ENCODE data around the gene PCSK1. TPM values are rescaled to one million over a fixed set of nuclear protein-coding genes. Genes with fewer than 3 reads are reported as not detected.
A peak's percentile ranks its signal among the peaks of the same experiment; 100 is the strongest.
"Not testable (repeated sequence)": the region's sequence is repeated elsewhere in the genome, so short reads cannot be mapped to it uniquely, and the experiment has no call there.

Gene PCSK1
- total and polyA plus RNA-seq, 7 donors = 0.11 to 0.64 (median 0.17) TPM

DNA sequence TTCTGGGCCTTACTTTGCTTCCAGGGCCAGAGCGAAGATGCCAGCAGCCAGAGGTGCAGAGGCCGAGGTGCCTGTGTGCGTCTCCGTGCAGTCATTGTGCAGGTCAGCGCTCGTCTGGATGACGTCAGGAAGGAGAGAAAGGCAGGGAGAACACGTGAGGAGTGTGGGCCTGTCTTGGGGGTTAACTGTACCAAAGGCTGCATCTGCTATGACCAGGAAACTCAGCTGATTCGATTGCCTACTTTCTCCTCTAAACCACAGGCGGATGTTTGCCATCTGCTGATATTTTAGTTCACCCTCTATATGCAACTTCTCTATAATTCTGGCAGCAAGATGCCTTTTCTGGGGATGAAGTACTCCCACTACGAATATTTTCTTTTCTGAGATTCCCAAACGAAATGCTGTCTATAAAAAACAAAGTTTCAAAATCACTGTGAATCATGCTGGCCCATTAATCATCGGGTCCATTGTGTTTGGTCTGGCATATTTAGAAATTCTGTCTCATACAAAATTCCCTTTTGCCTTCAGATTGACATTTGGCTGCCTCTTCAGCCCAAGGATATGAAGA lies 24.8 kb downstream of the PCSK1 start:
- DNase-seq (no peak), ATAC-seq (peak in 1 of 4 donors; percentile 10)
- Histone ChIP-seq H3K9me3 (no peaks in the 10 kb centered on the region), H3K27ac (no peak overlapping the region), H3K36me3 (ENCODE audit: insufficient read depth in 1 of 2, low read depth in 1 of 2) (no peaks in the 10 kb centered on the region), H3K4me3 (no peak overlapping the region), H3K27me3 (ENCODE audit: insufficient read depth in 3 of 3, low read length in 2 of 3) (no peaks in the 10 kb centered on the region), H3K4me1 (no peaks in the 10 kb centered on the region)
- TF ChIP-seq, protein P1, sequence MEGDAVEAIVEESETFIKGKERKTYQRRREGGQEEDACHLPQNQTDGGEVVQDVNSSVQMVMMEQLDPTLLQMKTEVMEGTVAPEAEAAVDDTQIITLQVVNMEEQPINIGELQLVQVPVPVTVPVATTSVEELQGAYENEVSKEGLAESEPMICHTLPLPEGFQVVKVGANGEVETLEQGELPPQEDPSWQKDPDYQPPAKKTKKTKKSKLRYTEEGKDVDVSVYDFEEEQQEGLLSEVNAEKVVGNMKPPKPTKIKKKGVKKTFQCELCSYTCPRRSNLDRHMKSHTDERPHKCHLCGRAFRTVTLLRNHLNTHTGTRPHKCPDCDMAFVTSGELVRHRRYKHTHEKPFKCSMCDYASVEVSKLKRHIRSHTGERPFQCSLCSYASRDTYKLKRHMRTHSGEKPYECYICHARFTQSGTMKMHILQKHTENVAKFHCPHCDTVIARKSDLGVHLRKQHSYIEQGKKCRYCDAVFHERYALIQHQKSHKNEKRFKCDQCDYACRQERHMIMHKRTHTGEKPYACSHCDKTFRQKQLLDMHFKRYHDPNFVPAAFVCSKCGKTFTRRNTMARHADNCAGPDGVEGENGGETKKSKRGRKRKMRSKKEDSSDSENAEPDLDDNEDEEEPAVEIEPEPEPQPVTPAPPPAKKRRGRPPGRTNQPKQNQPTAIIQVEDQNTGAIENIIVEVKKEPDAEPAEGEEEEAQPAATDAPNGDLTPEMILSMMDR (IDR thresholded peaks at IDR 0.05) = no peak
- intact Hi-C loops (cut with DNase I) = no loop called here
- 67 to 74% (median 71%) methylated on average over 13 of the region's 13 CpGs for WGBS, 3 donors

DNA sequence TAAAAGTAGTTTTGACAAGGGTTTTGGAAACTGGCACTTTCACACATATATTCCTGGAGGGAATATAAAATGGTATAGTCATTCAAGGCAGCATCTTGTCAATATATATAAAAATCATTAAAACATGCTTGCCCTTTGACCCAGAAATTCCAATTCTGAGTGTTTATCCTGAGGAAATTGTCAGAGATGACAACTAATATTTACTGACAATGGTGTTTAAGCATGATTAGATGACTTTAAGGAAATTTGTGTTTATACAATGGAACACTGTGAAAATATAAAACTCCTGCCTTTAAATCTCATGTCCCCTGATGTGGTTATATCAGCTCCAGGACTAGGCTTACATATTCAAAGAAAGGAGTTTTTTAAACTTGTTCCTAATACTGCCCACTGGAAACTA lies 25.6 kb downstream of the PCSK1 start:
- Histone ChIP-seq H3K27ac (no peak overlapping the region), H3K4me1 (no peaks in the 10 kb centered on the region), H3K27me3 (ENCODE audit: insufficient read depth in 3 of 3, low read length in 2 of 3) (no peaks in the 10 kb centered on the region), H3K9me3 (no peaks in the 10 kb centered on the region), H3K4me3 (no peak overlapping the region), H3K36me3 (ENCODE audit: insufficient read depth in 1 of 2, low read depth in 1 of 2) (no peaks in the 10 kb centered on the region)
- TF ChIP-seq, protein P1 (IDR thresholded peaks at IDR 0.05) = no peak
- no peak for DNase-seq
- no peak for ATAC-seq
- intact Hi-C loops (cut with DNase I) = no loop called here

DNA sequence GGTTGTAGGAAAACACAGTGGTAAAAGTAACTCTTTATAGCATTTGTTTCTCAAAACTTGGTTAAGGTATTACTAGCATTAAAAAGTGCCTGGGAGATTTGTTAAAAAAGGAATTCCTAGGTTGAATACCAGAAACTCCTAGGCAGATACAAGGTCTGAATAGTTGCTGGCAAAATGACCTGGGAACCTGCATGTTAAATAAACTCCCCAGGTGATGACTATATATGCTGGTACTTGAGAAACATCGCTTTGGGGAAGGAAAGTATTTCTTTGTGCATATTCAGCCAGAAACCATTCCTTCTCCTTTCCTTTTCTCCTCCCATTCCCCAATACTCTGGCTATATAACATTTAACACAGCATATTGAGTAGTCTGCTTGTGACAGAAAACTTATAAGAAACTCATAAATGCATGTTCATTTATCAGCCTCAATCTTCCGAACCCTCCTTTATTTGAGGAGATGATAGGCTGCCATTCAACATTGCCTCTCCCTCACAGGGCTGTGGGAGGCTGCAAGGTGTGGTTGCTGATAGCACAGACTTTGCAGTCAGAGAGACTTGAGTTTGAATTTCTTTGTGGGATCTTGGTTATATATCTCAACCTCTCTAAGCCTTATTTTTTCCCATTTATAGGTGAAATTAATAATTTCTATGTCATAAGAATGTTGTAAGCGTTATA lies 28.7 kb downstream of the PCSK1 start:
- DNase-seq (no peak), ATAC-seq (no peak)
- H3K27me3 ChIP-seq (ENCODE audit: insufficient read depth in 3 of 3, low read length in 2 of 3) = no peaks in the 10 kb centered on the region
- no peak overlapping the region for H3K27ac ChIP-seq
- TF ChIP-seq, protein P1 (IDR thresholded peaks at IDR 0.05) = no peak
- H3K4me1 ChIP-seq = no peaks in the 10 kb centered on the region
- H3K36me3 ChIP-seq (ENCODE audit: insufficient read depth in 1 of 2, low read depth in 1 of 2) = no peaks in the 10 kb centered on the region
- intact Hi-C loops (cut with DNase I) = no loop called here
- no peaks in the 10 kb centered on the region for H3K9me3 ChIP-seq
- no peak overlapping the region for H3K4me3 ChIP-seq
- 87 to 92% (median 91%) methylated on average over 3 of the region's 3 CpGs for WGBS, 3 donors

DNA sequence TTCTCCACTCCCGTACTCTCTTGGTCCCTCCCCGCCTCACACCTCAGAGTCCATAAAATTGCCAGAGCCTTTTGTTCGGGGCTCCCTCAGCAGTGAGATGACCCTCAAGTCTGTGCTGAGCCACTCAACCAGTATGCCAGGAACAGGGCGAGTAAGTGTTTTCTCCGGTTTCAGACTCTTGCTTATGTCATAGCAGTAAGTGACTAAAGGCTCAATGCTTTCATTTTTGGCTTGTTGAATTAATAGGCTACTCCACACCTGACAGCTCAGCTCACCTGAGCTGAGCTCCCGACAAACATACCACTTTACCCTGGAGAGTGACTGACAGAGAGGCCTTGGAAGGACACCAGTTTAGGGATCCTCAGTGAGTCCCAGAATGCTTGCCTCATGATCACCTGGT lies 30.5 kb downstream of the PCSK1 start:
- TF ChIP-seq, protein P1 (IDR thresholded peaks at IDR 0.05) = no peak
- 65 to 68% (median 66%) methylated on average over 6 of the region's 6 CpGs for WGBS, 3 donors
- H3K4me3 ChIP-seq = no peak overlapping the region
- H3K36me3 ChIP-seq (ENCODE audit: insufficient read depth in 1 of 2, low read depth in 1 of 2) = no peaks in the 10 kb centered on the region
- no peak for DNase-seq
- no peak for ATAC-seq
- H3K27me3 ChIP-seq (ENCODE audit: insufficient read depth in 3 of 3, low read length in 2 of 3) = no peaks in the 10 kb centered on the region
- no peaks in the 10 kb centered on the region for H3K9me3 ChIP-seq
- no peaks in the 10 kb centered on the region for H3K4me1 ChIP-seq
- no peak overlapping the region for H3K27ac ChIP-seq
- intact Hi-C loops (cut with DNase I) = no loop called here

DNA sequence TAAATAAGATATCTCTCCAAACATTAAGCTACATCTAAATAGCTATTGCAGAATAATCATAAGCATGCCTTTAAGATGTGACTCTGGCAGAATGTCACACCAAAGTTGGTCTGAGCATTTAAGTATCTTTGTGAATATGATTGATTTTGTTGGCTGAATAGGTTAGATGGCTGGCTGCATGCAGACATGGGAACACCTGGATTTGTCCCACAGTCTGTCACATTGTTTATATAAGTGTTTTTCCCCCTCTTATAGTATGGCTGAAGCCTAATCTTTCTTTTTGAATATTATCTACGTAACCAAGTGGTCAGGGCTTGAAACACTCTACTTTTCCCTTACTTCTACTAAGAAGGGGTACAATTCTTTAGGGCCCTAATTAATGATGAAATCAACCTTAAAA lies 36.2 kb downstream of the PCSK1 start:
- no peaks in the 10 kb centered on the region for H3K4me1 ChIP-seq
- H3K27ac ChIP-seq = no peak overlapping the region
- no peak for ATAC-seq
- no peak for DNase-seq
- no peak overlapping the region for H3K4me3 ChIP-seq
- no peaks in the 10 kb centered on the region for H3K36me3 ChIP-seq (ENCODE audit: insufficient read depth in 1 of 2, low read depth in 1 of 2)
- 79 to 96% (median 87%) methylated on average over 1 of the region's 1 CpG for WGBS, 3 donors
- no peaks in the 10 kb centered on the region for H3K27me3 ChIP-seq (ENCODE audit: insufficient read depth in 3 of 3, low read length in 2 of 3)
- intact Hi-C loops (cut with DNase I) = no loop called here
- no peaks in the 10 kb centered on the region for H3K9me3 ChIP-seq
- TF ChIP-seq, protein P1 (IDR thresholded peaks at IDR 0.05) = no peak

DNA sequence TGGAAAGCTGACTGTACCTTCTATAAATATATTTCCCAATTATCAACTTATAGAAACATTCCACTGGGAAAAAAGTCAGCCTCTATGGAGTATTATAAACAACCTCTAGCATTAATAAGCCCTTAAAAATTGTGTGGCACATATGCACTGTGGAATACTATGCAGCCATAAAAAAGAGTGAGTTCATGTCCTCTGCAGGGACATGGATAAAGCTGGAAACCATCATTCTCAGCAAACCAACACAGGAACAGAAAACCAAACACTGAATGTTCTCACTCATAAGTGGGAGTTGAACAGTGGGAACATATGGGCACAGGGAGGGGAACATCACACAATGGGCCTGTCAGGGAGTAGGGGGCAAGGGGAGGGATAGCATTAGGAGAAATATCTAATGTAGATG lies 37.8 kb downstream of the PCSK1 start:
- H3K9me3 ChIP-seq; H3K27ac ChIP-seq; DNase-seq; H3K36me3 ChIP-seq (ENCODE audit: insufficient read depth in 1 of 2, low read depth in 1 of 2); H3K4me1 ChIP-seq; H3K4me3 ChIP-seq; ATAC-seq; H3K27me3 ChIP-seq (ENCODE audit: insufficient read depth in 3 of 3, low read length in 2 of 3); intact Hi-C loops (cut with DNase I): not testable (repeated sequence)

Measured in psoas muscle (tissue), 8 donors.